ENCODE results near the gene ANKRD34B.
A peak's percentile ranks its signal among the peaks of the same experiment; 100 is the strongest.

Gene ANKRD34B

GRCh38 chr5:80569086-80569960 lies 757 bp downstream of the ANKRD34B start:
- peak; percentile 64 for DNase-seq (ENCODE audit: low spot score)

GRCh38 chr5:80568251-80568650 lies 1.8 kb downstream of the ANKRD34B start:
- no peak for DNase-seq (ENCODE audit: low spot score)

GRCh38 chr5:80566711-80567259 lies 3.3 kb downstream of the ANKRD34B start:
- no peak for DNase-seq (ENCODE audit: low spot score)

- no peak for DNase-seq (ENCODE audit: low spot score)
These were observed 4.8 kb downstream of the ANKRD34B start for GRCh38 chr5:80565330-80565729.

GRCh38 chr5:80559244-80559643 lies 10.8 kb downstream of the ANKRD34B start:
- DNase-seq (ENCODE audit: low spot score), result no peak

GRCh38 chr5:80555099-80555498 lies 15.0 kb downstream of the ANKRD34B start:
- DNase-seq (ENCODE audit: low spot score), result no peak

GRCh38 chr5:80554646-80555045 lies 15.4 kb downstream of the ANKRD34B start:
- DNase-seq (ENCODE audit: low spot score), result no peak

GRCh38 chr5:80541392-80541791 lies 28.7 kb downstream of the ANKRD34B start:
- DNase-seq (ENCODE audit: low spot score), result no peak

GRCh38 chr5:80540691-80541090 lies 29.4 kb downstream of the ANKRD34B start:
- no peak for DNase-seq (ENCODE audit: low spot score)

- no peak for DNase-seq (ENCODE audit: low spot score)
These were observed 53.3 kb downstream of the ANKRD34B start for GRCh38 chr5:80516826-80517225.

- no peak for DNase-seq (ENCODE audit: low spot score)
These were observed 60.7 kb downstream of the ANKRD34B start for GRCh38 chr5:80509362-80509761.

- no peak for DNase-seq (ENCODE audit: low spot score)
These were observed 61.2 kb downstream of the ANKRD34B start for GRCh38 chr5:80508844-80509243.

- DNase-seq (ENCODE audit: low spot score), result peak; percentile 48
These were observed 62.4 kb downstream of the ANKRD34B start for GRCh38 chr5:80507663-80508062.
